ENCODE data around the gene KLC3.
A peak's percentile ranks its signal among the peaks of the same experiment; 100 is the strongest.

The KLC3 gene

GRCh38 chr19:45349430-45349941, 8.9 kb downstream of the KLC3 start:
- no peak for DNase-seq

- no peak for DNase-seq
Observed at GRCh38 chr19:45350477-45351058, 10.0 kb downstream of the KLC3 start.

GRCh38 chr19:45351401-45351952, 10.9 kb downstream of the KLC3 start:
- DNase-seq = no peak

GRCh38 chr19:45352062-45352461, 11.5 kb downstream of the KLC3 start:
- no peak for DNase-seq

DNA sequence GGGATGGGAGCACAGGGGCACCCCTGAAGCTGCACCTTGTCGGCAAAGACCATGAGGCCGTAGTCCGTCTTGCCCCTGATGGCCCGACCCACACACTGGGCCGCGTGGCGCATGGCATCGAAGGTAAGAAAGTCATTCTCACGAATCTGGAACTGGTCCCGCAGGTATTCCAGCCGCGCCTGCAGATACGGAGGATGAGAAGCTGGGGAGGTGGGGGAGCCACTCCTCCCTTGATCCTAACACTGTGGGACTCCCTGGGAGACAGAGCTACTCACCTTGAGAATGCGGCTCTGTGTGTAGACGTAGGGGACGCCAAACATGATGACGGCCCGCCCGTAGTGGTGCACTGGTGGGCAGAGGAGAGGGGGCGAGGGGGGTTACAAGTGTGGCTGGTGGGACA, 11.9 kb downstream of the KLC3 start:
- DNase-seq = no peak

DNA sequence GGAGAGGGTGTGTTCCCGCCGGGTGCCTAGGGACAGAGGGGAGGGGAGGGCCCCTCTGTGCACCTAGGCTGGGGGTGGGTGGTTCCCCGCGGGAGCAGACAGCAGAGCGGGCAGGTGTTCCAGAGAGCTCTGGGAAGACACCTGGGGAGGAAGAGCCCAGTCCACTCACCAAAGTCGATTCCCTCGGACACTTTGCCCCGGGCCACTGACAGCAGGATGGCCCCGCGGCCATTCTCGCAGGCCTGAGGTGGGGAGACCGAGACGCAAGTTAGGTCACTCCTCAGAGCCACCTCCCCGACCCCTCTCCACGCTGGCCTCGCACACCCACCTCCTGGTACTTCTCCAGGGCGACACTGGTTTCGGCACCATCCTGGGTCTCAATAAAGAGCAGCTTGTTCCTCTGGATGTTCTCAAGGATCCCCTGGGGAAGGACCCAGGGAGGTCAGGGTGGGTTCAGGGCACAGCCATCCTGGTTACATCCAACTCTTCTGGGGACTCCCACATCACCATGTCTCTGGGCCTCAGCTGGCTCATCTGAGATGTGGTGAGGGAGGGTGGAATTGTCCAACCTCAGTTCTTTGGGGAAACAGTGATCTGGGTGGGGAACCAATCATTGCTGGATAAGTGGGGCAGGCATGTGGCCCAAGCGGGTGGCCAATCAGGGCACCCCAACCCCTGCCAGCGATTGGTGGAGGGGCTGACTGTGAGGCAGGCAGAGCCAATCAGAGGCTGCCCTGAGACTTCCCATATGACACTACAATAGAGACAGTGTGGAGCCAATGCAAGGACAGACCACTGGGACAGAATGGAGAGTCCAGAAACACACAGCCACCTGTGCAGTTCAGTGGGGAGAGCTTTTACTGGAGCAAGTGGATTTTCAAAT, 12.6 kb downstream of the KLC3 start:
- DNase-seq = no peak

GRCh38 chr19:45354241-45354842, 13.8 kb downstream of the KLC3 start:
- no peak for DNase-seq

DNA sequence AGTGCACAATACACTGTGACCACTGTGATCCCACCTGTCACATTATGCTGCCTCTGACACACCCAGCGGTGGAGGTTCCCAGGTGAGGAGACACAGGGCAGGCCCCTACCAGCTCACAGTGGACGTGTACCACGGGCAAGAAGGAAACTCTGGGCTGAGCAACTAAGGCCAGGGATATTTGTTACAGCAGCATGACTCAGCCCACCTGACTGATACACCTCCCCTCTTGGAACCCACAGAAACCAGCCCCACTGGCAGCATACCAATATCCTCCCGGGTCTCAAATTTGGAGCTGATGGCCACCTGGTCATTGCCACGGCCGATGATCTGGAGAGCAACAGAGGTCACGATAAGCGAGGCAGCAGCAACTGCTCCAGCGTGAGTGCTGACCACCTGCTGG, 14.9 kb downstream of the KLC3 start:
- DNase-seq = no peak

- DNase-seq = no peak
Observed at GRCh38 chr19:45355910-45356309, 15.4 kb downstream of the KLC3 start.

- no peak for DNase-seq
Observed at GRCh38 chr19:45356760-45357444, 16.4 kb downstream of the KLC3 start.

- DNase-seq = no peak
Observed at GRCh38 chr19:45357445-45357783, 16.9 kb downstream of the KLC3 start.

DNA sequence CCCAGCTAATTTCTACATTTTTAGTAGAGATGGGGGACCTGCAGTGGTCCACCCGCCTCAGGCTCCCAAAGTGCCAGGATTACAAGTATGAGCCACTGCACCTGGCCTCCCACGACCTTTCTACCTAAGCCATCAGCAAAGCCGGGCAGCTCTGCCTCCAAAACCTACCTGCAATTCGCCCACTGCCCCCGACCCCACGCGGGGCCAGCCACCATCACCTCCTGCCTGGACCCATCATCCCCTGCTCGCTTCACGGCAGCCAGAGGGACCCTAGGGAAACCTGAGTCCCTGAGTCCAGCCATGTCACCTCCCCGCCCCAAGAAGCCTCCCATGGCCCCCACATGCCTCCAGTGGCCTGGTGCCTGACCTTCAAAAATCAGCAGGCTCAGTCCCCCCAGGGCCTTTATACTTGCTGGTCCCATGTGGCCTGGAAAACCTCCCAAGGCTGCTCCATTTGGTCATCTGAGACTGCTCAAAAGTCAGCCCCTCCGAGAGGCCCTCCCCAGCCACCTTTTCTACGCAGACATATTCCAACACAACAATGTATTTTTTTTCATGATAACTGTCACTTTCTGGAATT, 17.8 kb downstream of the KLC3 start:
- no peak for DNase-seq

GRCh38 chr19:45361608-45362007, 21.1 kb downstream of the KLC3 start:
- DNase-seq = no peak

DNA sequence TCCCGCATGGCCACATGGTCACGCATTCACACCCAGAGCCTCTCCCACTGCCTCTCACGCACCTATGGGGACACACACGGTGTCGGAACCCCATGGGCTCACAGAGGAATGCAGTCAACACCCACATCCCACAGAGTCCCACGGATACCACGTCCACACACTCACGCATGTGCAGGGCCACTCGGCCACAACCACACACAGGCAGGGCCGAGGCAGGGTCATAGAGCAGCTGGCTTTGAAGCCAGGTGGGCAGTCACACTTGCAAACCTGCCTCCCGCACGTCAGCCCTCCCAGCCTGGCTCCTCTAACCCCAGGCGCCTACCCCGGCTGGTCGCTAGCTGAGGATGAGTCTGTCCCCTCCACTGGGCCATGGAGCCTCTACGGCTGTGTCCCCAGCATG, 21.7 kb downstream of the KLC3 start:
- no peak for DNase-seq

- DNase-seq = no peak
Observed at GRCh38 chr19:45363861-45364459, 23.4 kb downstream of the KLC3 start.

DNA sequence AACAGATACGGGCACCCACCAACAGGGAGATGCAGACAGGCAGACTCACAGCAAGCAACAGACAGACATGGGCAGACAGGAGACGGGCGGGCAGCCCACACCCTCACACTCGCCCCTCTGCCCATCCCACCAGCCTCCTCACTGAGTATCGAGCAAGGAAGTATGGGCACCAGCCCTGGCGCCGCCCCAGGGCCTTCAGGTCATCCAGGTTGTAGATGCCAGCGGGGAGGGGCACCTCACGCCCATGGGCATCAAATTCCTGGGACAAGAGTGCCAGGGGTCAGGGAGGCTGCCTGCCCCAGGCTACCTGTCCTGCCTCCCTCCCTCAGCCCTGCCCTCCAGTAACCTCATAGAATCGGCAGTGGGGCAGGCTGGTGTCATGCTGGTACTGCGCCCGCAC, 24.1 kb downstream of the KLC3 start:
- DNase-seq = no peak

- DNase-seq = no peak
Observed at GRCh38 chr19:45368127-45368526, 27.6 kb downstream of the KLC3 start.

- no peak for DNase-seq
Observed at GRCh38 chr19:45368737-45369340, 28.3 kb downstream of the KLC3 start.

DNA sequence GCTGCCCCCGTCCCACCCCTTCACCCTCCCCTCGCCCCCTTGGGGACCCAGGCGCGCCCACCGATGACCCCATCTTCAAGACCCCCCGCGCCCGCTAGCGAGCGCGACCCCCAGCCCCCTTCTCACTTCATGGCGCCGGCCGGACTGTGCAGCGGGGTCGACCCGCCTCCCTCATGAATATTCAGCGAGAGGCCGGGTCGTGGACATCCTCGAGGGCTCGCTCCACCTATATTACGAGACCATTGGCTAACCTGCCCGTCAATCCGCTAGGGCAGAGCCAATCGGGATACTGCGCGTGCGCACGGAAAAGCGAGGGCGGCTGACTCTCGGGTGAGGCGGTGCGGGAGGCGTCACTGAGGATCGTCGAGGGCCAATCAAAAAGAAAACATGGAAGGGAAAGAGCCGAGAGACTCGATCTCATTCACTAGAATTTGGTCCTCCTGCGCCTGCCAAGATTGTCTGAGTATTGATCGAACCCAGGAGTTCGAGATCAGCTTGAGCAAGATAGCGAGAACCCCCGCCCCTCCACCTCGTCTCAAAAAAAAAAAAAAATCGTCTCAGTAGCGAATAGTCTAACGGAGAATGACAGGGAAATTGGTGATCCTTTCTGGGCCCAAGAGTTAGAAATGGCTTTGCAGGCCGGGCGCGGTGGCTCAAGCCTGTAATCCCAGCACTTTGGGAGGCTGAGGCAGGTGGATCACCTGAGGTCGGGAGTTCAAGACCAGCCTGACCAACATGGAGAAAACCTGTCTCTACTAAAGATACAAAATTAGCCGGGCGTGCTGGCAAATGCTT, 30.1 kb downstream of the KLC3 start, which contains the start of gene ERCC2:
Gene ERCC2 (minus strand): TSS at position 164 of the 795 bp plus-strand sequence. CDS start 33 bp downstream, at position 131.
- peak; percentile 71 for DNase-seq

GRCh38 chr19:45376045-45376724, 35.6 kb downstream of the KLC3 start:
- DNase-seq = no peak

All from NCI-H1436 treated with DMSO at 0.1 percent for 48 hours (cell line).